ENCODE results near the gene DHRS4L2.
"Not testable (repeated sequence)": the region's sequence is repeated elsewhere in the genome, so short reads cannot be mapped to it uniquely, and the experiment has no call there.

DNA sequence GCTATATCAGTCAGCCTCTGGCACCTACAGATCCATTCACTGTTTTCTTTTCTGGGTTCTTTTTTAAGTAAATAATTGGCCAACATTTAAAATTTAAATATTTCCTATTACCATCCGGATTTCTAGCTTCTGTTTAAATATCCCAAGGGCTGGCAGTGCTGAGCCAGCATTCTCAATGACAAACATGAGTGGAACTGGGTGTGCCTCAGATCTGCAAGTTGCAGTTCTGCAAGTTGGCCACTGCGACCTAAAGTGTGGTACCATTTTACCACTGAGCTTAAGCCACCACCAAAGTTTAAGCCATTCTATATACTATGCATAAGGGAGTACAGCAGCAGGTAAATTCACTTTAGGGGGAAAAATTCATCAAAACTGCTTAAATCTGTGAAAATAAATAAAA is 31.2 kb downstream of the DHRS4L2 start:
- TF ChIP-seq BHLHE40 (IDR thresholded peaks at IDR 0.05; ENCODE audit: borderline replicate concordance); FOXM1 (IDR thresholded peaks at IDR 0.05; ENCODE audit: borderline replicate concordance); TARDBP (IDR thresholded peaks at IDR 0.05); SP1 (IDR thresholded peaks at IDR 0.05); FOXA1 (IDR thresholded peaks at IDR 0.05): not testable (repeated sequence)
